CD4-positive, alpha-beta T cell treated with Interleukin-6 at 100 ng/mL for 8 hours (primary cell): ENCODE data around the gene ZNF93.
"Not testable (repeated sequence)": the region's sequence is repeated elsewhere in the genome, so short reads cannot be mapped to it uniquely, and the experiment has no call there.

Experiments used
- DNase-seq: peaks from one replicate; pipeline ENCODE4 v3.0.0-alpha.2; 2020; ENCODE audit warnings: mixed read lengths, low spot score

The ZNF93 gene

DNA sequence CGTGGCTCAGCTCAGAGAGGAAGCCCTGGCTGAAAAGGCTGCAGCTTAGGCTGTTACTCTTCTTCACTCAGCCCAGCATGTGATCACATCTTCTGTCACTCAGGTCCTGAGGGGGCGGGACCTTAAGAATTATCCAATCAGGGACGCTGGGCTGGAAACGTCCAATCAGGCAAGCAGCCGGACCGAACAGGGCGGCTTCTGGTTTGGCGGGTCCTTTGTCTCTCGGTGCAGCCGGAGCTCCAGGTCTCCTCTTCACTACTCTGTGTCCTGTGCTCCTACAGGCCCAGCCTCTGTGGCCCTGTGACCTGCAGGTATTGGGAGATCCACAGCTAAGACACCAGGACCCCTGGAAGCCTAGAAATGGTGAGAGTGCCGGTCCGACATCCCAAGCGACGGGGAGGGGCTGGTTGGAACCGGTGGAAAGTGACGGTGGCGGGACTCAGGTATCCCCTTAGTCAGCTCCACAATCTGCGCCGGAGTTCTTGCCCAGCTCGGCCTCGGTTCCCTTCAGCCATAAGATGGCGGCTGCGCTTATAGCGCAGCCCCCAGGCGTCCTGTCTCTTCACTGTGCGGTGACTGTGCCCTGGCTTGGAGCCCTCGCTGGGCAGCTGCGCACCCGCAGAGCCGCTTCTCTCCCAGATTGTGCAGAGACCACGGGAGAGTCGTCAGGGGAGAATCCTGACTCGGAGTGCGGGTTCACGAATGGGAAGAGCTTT lies at the start of gene ZNF93:
TSS of gene ZNF93 (plus strand) at position 218 of the 716 bp plus-strand sequence. CDS start at position 361, 143 bp downstream.
- peak; percentile 94 for DNase-seq

DNA sequence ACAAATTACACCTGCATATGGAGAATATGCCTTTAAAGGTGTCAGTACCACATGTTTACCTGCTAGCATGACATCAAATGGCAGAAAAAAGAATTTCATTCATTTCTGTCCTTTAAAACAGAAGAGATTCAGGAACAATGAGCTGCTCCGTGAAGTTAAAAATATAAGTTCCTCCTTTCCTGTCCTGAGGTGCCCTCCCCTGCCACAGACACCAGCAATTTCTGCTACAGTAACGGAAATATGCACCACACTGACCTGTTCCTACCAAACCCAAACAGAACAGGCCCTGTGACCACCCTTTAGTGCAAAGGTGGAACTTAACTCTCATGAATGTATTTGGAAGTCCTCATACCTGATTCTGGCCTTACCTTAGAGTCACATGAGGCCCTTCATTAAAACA lies 49.0 kb upstream of the ZNF93 start:
- DNase-seq = not testable (repeated sequence)

DNA sequence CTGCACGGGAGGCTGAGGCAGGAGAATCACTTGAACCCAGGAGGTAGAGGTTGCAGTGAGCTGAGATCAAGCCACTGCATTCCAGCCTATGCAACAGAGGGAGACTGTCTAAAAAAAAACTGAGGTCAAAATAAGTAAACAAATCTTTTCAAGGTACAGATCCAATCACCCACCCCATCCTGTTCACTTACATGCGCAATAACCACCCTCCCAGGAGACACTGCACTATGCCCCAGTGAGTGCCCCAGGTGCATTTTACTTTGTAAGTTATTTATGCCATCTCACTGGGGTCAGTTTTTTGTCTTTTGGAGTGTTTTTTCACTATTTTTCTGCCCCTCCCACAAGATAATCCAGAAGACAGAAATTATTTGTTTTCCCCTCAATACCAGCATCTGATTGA lies 42.0 kb upstream of the ZNF93 start:
- no peak for DNase-seq

DNA sequence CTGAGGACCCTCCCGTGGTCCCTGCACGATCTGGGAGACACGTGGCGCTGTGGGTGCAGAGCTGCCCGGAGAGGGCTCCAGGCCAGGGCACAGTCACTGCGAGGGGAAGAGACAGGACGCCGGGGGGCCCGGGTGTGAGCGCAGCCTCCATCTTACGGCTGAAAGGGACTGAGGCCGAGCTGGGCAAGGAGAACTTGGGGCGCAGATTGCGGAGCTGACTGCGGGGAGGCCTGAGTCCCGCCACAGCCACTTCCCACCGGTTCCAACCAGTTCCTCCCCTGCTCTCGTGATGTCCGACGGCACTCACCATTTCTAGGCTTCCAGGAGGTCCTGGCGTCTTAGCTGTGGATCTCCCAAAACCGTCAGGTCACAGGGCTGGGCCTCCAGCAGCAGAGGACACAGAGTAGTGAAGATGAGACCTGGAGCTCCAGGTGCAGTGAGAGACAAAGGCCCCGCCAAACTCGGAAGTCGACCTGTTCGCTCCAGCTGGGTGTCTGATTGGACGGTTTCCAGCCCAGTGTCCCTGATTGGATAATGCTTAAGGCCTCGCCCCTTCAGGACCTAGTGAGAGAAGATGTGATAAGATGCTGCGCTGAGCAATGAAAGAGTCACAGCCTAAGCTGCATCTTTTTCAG lies 39.9 kb upstream of the ZNF93 start:
- DNase-seq = peak; percentile 78

DNA sequence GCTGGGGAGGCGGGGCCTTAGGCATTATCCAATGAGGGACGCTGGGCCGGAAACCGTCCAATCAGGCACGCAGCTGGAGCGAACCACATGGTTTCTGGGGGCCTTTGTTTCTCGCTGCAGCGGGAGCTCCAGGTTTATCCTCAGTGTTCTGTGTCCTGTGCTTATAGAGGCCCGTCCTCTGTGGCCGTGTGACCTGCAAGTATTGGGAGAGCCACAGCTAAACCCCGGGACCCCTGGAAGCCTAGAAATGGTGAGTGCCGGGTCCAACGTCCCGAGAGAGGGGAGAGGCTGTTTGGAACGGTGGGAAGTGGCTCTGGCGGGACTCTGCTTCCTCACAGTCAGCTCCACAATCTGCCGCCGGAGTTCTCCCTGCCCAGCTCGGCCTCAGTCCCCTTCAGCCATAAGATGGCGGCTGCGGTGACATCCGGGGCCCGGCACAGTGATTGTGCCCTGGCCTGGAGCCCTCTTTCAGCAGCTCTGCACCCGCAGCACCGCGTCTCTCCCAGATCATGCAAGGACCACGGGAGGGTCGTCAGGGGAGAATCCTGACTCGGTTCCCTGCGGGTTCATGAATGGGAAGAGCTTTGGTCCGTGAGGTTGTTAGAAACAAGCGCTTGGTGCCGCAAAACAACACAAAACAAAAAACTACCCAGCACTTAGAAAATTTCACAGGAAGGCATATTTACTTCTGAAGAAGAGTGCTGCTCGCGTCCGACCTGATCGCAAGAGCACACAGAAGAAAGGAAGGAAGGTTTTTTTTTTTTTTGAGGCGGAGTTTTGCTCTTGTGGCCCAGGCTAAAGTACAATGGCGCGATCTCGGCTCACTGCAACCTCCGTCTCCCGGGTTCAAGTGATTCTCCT lies 34.8 kb upstream of the ZNF93 start, which contains the start of gene ZNF253:
TSS of gene ZNF253 (plus strand) at position 133 of the 861 bp plus-strand sequence. CDS start at position 248, 115 bp downstream.
- DNase-seq = peak; percentile 94

DNA sequence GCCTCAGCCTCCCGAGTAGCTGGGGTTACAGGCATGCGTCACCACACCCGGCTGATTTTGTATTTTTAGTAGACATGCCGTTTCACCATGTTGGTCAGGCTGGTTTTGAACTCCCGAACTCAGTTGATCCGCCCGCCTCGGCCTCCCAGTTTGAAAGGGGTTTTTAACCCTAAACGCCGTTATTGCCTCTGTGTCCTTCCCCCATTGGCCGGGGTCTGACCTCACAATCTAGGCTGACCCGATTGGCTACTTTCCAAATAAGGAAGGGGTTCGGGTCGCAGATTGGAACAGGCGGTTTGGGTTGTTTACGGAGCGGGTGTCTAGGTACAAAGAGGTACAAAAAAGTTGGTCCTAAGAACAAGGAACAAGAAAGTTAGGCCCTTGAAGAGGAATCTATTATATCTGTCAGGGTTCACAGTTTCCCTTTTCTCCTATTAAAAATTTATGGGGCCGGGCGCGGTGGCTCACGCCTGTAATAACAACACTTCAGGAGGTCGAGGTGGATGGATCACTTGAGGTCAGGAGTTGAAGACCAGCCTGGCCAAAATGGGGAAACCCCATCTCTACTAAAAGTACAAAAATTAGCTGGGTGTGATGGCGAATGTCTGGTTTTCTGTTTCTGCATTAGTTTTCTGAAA lies 34.0 kb upstream of the ZNF93 start:
- DNase-seq = peak; percentile 30

GRCh38 chr19:19870086-19870485 lies 30.7 kb upstream of the ZNF93 start:
- not testable (repeated sequence) for DNase-seq

GRCh38 chr19:19871932-19872331 lies 28.8 kb upstream of the ZNF93 start:
- DNase-seq = no peak

DNA sequence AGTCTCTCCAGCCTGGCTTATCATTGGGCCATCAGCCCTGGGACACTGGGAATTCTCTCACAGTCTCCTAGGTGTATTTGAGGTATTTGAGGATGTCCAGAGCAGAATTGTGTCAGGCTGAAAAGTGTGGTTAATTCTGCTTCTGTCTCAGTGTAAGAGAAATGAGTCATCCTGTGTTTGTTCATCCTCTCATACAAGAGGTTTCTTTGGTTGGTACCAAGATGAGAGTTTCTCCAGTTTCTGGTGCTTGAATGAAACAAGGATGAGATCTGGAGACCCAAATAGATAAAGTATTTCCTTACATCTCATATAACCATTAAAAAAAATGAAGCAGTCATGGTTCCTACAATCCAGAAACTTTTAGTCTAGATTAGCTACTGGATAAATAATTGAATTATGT lies 27.4 kb upstream of the ZNF93 start:
- DNase-seq = no peak

DNA sequence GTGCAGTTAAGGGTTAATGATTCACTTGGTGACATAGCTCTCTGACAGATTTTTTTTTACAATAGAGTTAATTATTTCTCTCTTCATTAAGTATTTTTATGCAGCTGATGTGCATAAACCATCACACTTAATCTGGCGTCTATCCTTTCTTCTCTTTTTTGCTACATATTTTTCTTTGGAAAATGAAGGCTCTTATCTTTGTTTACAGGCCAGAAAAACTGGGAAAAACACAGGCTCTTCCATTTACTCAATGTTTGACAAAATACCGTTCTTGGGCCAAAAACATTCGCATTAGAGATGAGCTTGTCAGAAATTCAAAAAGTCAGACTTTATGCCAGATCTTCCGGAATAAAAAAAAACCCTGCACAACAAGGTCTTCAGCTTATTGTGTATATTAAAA lies 23.0 kb upstream of the ZNF93 start:
- DNase-seq = no peak

GRCh38 chr19:19884583-19884982 lies 16.2 kb upstream of the ZNF93 start:
- DNase-seq = no peak

GRCh38 chr19:19892055-19892941 lies 8.4 kb upstream of the ZNF93 start:
- not testable (repeated sequence) for DNase-seq

DNA sequence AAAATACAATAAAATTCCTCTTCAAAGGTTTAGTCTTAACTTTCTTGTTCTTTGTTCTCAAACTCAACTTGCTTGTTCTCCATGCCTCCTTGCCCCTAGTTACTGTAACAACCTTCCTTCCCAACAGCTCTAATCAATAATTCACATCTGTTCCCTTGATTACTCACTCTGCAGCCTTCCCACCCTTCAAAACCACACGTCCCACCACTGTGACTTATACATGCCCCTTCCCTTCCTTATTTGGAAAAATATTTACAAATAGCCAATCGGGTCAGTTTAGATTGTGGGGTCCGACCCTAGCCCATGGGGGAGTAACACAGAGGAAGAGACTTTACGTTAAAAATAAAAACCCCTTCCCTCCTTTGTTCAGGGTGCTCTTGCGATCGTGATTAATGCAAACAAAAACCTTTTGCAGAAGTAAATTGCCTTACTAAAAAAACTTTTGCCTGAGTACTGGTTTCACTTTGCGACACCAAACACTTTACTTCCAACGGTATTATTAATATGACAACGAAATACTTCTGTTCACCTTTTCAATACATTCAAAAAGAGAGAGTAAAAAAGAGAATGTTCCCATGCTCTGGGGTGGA lies 512 bp upstream of the ZNF93 start:
- no peak for DNase-seq

DNA sequence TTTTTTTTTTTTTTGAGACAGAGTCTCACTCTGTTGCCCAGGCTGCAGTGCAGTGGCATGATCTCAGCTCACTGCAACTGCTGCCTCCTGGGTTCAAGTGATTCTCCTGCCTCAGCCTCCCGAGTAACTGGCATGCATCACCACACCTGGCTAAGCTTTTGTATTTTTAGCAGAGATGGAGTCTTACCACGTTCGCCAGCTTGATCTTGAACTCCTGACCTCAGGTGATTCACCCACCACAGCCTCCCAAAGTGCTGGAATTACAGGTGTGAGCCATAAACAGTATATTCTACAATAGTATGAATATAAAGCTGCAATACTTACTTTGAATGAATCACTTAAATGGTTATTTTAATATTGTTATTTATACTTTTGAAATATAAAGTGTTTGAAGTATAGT lies 6.8 kb downstream of the ZNF93 start:
- DNase-seq = not testable (repeated sequence)

- DNase-seq = no peak
Measured at GRCh38 chr19:19909654-19910053, 8.9 kb downstream of the ZNF93 start.

GRCh38 chr19:19911150-19911549 lies 10.4 kb downstream of the ZNF93 start:
- no peak for DNase-seq

GRCh38 chr19:19914596-19914995 lies 13.8 kb downstream of the ZNF93 start:
- no peak for DNase-seq

DNA sequence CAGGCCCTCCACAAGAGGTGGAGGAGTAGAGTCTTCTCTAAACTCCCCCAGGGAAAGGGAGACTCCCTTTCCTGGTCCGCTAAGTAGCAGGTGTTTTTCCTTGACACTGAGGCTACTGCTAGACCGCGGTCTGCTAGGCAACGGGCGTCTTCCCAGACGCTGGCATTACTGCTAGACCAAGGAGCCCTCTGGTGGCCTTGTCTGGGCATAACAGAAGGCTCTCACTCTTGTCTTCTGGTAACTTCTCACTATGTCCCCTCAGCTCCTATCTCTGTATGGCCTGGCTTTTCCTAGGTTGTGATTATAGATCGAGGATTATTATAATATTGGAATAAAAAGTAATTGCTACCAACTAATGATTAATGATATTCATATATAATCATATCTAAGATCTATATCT lies 29.7 kb downstream of the ZNF93 start:
- DNase-seq = peak; percentile 6

DNA sequence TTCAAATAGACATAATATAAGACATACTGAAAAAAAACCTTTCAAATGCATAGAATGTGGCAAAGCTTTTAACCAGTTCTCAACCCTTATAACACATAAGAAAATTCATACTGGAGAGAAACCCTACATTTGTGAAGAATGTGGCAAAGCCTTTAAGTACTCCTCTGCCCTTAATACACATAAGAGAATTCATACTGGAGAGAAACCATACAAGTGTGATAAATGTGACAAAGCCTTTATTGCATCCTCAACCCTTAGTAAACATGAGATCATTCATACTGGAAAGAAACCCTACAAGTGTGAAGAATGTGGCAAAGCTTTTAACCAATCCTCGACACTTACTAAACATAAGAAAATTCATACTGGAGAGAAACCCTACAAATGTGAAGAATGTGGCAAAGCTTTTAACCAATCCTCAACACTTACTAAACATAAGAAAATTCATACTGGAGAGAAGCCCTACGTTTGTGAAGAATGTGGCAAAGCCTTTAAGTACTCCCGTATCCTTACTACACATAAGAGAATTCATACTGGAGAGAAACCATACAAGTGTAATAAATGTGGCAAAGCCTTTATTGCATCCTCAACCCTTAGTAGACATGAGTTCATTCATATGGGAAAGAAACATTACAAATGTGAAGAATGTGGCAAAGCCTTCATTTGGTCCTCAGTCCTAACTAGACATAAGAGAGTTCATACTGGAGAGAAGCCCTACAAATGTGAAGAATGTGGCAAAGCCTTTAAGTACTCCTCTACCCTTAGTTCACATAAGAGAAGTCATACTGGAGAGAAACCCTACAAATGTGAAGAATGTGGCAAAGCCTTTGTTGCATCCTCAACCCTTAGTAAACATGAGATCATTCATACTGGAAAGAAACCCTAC lies 32.9 kb downstream of the ZNF93 start:
- not testable (repeated sequence) for DNase-seq

DNA sequence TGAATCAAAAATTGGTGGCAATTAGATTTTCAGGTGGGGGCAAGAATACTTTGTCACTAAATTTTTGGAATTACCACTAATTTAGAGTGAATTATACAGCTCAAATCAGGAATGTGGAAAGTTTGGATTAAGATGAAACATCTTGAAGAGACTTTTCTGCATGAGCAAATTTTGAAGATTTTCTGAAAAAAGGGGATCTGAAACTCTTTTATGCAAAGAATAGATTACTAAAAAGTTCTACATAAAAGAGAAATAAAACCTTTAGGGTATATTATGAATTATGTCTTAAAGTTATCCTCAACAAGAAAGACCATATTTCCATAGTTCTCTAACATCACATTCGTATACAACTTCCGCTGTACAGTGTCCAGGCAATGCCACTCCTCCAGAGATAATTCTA lies 36.7 kb downstream of the ZNF93 start:
- DNase-seq = no peak
